Activated CD8-positive, alpha-beta memory T cell treated with anti-CD3 and anti-CD28 coated beads, Interleukin-2, amount 50 U/mL, for 24 hours (primary cell): ENCODE data around the gene PLCB1.

Experiments used
- DNase-seq: peaks from one replicate; pipeline ENCODE4 v3.0.0-alpha.2; 2020; ENCODE audit errors: extremely low read depth

PLCB1 gene

DNA sequence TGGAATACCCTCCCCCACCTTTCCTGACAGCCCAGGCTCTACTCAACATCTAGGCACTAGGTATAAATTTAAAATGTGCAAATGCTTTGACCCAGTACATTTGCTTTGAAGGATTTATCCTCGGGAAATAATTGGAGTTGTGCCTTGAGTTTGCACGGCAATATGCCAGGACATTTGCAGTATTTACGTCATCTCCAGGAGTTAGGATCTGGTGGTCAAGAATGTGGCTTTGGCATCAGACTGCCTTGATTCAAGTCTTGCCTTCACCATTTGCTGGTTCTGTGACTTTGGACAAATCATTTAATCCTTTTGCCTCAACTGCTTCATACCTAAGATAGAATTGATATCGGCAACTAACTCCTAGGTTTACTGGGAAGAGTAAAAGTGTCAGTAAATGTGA is 169.6 kb downstream of the PLCB1 start:
- DNase-seq, result no peak

DNA sequence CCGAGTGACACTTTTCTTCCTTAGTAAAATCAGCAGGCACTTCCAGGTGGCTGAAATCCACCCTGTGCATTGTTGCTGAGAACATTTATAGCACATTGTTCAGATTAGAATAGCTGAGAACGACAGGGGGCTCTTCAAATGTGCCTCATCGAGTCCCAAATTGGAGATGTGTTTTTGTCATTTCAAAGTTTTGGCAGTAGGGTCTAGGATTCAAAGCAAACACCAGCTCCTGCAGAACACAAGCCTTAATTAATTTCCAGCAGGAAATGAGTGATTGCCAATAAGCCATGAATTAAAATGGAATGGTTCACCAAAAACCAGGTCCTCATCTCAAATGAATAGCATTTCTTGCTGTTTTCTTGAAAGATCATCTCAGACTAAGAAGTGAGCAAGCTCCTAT is 171.6 kb downstream of the PLCB1 start:
- no peak for DNase-seq

DNA sequence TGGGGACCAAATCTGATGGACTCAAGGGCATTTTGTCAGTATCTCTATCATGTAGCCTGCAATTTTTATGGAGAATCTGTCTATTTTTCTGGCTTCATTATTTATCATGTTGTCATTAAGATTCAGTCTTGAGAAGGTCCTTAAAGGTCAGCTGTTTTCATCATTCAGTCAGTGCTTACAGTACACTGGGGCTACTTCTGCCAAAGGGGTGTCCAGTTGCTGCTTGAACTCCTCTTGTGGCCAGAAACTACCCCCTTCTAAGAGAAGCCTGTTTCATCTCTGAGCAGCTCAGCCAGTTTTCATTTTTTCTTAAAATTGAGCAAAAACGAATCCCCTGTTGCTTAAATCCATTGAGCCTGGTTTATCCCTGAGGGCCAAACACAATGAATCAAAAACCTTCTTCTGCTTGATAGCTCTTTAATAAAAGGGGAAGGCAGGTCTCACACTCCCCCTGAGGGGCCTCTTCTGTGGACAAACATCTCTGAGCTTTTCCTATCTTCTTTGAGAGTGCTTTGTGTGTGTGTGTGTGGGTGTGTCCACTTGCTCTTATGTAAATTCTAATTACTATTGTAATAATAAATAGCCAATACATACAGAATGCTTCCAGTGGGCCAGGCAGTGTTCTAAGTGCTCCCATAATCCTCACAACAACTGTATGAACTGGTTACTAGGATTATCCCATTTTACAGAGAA is 172.2 kb downstream of the PLCB1 start:
- no peak for DNase-seq

DNA sequence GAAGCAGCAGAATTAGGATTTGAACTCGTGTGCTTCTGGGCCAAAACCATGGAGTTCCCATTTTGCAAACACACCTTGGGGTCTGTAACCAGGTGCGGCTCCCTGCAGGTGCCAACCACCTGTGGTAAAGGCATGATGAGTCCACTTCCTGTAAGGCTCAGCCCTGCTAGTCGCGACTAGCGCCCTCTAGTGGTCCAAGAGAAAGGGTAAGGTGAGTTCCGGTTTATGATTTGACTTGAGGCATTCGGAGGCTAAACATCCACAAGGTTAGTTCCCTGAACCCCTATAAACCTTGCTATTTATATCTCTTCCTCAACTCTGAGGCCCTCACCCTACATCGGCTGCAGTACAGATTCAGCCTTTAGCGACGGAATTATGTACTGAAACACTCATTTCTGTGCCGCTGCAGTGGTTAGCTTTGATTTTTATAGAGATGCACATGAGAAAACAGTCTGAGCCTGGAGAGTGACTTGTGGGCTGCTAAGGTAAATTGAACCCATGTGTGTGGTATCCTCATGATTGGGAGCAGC is 173.4 kb downstream of the PLCB1 start:
- DNase-seq, result peak; percentile 18

DNA sequence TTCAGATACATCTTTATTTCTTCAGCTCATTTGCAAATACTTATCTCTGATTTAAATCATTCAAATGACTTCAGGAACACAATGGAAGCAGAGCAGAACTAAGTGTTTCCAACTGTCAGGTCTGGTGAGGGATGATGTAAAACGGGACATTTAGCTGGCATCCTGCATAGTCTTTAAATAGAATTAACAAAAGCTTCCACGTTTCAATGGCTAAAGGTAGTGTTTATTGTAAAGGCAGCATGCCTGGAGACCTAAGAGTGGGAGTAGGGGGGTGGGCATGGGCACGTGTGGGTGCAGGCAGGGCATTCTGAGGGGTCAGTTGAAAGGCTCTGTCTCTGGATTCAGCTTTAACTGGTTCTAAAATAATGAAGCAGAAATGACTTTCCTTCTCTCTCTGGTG is 174.9 kb downstream of the PLCB1 start:
- DNase-seq, result no peak

DNA sequence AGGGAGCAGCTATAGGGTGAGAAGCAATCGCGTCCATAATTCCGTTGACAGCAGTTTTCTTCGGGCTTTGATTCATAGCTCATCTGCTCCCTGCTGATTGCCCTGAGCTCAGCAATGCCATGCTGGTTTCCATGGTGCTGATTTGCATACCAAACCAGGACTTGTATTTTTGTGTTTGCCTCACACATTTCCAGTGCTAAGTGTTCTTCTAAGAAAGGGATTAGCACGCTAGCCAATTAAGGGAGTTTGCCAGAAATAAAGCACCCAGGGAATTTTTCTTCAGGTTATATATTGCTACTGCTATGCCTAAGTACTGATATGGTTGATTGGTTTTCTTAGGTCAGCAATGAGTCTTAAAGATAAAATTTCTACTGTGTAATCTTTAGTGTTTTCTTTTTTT is 177.6 kb downstream of the PLCB1 start:
- no peak for DNase-seq

DNA sequence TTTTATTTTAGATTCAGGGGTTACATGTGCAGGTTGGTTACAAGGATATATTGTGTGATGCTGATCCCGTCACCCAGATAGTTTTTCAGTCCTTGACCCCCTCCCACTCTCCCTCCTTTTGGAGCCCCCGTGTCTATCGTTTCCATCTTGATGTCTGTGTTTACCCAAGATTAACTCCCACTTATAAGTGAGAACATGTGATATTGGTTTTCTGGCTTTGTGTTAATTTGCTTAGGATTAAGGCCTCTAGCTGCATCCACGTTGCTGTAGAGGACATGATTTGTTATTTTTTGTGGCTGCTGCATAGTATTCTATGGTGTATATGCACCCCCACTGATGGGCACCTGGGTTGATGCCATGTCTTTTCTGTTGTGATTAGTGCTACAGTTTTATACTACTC is 178.6 kb downstream of the PLCB1 start:
- no peak for DNase-seq

DNA sequence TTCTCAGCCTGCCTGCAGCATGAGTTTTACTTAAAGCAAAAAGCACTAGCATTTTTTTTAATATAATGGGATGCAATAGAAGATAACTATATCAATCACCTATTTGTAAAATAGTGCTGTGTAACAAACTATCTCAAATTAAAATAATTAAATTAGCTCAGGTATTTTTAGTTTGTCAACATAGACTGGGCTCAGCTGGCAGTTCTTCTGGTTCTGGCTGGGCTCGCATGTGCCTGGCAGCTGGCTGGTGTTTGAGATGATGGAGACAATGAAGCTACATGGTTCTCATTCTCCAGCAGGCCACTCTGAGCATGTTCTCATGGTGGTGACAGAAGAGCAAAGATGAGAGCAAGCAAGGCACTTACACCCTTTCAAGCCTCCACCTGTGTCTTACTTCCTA is 181.0 kb downstream of the PLCB1 start:
- DNase-seq, result no peak

DNA sequence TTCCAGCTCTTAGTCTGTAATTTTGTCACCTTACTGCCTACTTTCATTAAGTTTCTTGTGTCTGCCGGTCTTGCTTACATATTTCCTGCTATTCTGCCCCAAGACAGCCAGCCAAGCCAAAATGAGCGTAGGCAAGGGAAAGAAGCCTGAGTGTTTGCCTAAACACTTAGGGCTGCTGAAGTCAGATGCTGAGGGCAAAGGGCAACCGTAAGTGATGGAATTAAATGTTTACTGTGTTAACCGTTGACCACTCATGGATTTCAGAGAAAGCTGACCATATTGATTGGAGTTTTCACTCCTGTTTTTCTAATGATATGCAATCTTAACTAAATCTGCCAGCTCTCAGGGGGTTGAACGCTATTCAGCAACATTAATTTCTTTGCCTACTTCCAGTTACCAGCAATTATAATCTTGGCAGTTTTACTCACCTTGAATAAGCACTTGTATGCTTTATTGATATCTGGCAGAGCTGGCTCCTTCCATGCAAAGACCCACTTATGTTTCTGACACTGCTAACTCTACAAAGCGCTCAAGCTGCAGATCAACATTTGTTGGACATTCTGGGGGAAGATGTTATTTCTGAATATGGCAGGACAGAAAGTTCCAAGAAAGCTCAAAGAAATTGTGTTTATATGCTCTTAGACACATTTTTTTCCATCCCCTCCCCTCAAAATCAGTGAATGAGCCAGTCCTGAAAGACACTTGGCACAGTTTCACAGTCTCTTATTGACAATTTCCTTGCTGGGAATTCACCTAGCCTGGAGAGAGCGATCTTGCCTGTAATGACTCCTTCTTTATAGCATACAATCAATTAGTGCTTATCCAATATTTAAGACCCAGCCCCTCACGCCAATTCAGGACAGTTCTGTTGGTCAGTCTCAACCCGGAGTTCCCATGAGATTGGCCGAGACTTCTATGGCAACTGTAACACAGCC is 183.8 kb downstream of the PLCB1 start:
- DNase-seq, result no peak

DNA sequence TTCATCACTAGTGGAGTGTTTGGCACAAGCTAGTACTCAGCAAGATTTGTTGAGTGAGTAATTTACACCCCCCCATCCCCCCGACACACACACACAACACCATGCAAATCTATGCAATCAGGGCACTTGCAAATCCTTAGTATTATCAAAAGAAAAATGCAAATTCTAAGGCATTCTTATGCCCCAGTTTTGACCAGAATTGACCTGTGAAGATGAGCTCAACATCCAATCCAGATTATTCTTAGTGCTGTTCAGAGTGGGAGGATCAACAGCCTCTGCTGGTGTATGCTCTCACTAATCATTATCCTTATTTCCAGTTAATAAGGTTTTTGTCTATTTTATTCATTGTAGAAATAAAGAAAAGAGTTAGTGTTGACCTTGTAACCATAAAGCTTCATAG is 185.4 kb downstream of the PLCB1 start:
- no peak for DNase-seq

DNA sequence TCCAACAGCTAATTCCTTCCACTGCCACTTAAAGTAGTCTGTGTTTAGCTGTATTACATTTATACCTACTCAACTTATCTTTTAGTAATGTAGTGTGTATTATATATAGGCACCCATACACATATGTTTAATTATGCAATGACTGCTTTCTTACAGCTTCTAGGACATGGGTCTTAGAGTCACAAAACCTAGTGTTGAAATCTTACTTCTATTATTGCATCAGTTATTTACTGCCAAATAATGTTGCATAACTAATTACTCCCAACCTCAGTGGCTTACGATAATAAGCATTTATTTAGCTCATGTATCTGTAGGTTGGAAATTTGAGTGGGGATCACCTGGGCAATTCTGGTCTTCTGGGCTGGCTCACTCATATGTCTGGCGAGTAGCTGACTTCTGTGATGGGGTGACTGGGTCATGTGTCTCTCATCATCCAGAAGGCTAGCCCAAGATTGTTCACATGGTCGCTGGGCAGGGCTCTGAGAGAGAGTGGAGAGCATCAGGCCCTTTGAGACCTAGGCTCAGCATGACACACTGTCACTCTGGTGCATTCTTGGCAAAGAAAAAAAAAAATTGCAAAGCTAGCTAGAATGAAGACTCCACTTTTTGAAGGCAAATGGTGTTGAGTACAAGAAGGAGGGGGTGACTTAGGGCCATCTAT is 187.0 kb downstream of the PLCB1 start:
- no peak for DNase-seq

DNA sequence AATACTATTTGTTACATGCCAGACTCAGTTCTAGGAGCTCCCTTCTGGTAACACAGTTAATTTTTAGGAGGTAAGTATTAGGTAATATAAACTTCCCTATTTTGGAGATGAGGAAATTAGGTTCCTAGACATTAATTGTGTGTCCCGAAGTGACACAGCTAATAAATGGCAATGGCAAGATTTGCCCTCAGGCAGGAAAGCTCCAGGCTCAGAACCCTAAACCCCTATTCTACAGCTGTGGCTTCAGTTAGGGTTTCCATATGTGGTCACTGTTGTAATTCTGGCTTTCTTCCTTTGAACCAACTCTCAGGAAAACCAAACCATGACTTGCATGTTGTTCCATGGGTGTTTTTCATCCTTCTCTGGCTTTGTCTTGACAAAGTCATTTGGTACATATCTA is 188.2 kb downstream of the PLCB1 start:
- DNase-seq, result no peak

DNA sequence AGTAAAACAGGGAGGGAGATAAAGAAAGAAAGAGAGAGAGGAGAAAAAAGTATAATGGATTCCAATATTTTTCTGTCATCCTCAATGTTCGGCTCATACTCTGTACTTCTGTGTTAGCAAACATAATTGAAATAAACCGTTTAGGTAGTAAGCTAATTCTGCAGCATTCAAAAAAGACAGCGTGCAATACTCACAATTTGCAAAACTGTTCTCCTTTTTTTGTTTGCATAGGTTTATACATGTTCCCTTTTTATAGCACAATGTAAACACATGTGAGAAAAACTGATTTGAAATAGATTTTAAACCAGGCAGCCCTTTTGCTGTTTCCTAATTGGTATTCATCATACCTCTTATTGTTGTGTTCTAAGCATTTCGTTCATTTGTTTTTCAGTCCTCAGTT is 188.9 kb downstream of the PLCB1 start:
- DNase-seq, result no peak

DNA sequence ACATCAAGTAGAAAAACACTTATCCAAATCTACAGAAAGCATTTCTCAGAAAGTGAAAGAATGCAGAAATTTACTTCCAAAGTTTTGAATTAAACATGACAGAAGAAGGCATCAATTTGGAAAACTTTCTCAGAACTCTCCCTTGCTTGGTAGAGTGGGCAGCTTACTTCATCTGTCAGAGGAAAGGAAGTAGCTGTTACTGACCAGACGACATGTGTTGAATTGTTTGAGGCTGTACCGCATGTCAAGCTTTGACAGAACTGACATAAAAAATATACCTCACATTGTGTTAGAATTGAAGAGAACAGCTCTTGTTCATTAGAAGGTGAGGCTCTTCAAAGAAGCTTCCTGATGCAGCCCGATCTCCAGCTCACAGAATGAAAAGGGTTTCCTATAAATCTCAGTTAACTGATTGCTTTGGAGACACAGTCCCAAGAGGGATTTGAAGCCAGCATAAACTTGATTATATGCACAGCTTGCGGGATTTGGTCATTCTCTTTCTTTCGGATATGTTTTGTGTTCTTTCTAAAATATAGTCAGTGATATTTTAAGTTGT is 190.7 kb downstream of the PLCB1 start:
- no peak for DNase-seq

DNA sequence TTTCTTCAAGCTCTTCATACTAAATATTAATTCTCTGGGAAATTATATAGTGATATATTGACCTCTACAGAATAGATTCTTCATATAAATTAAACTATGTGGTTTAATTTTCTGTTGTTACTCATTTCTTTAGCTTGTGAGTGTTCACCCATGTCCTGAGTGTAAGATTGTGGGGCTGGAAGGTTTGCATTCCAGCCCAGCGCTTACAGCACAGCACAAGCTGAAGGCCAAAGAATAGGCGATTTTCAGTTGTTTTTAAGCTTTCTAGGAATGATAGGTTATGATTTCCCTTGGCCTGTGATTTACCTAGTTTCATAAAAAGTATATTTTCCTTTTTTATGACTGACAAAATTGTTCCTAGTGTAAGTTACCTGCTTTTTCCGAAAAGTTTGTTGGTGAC is 194.1 kb downstream of the PLCB1 start:
- DNase-seq, result no peak

DNA sequence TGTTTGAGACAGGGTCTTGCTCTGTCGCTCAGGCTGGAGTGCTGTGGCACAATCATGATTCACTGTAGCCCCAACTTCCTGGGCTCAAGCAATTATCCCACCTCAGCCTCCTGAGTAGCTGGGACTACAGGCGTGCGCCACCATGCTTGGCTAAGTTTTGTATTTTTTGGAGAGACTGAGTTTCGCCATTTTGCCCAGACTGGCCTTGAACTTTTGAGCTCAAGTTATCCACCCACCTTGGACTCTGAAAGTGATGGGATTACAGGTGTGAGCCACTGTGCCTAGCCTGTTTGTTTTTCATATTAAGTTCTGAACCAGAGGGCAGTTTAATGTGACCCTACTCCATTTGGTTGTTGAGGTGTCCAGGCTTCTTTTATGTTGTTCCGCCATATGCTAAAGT is 194.8 kb downstream of the PLCB1 start:
- DNase-seq, result no peak

DNA sequence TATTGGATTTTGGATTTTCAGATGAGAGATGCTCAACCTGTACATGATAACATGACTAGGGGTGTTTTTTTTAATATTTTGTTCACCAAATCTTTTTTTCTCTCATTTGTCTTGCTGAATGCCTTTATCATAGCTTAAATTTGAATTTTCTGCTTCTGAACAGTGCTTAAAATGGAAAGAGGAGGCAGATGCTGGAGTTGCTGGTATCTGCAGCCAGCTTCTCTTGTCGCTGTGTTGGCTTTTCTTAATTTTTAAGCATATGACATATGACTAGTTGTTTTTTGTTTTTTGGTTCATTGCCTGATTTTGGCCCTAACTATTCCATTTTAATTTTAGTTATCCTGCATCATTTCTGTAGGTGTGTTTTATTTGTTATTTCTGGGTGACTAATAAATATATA is 196.1 kb downstream of the PLCB1 start:
- DNase-seq, result no peak

DNA sequence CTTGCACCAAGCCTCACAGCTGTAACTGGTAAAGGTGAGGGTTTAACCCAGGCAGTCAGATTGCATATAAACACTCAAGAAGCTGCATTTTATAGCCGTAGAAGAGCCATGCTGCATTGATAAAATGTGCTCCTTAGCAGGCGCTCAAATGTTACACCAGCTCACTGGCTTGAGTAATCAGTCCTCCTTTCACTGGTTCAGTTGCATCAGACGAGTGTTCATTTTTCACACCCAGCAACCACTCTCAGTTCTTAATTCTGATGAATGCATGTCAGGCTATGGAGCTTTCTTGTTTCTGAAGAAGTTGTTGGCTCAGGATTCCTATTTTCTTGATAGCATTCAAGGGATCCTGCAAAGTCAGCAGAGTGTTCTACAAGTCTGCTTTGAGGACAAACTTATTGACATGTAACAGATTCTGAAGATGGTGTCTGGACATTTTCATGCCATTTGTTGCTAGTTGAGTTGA is 198.3 kb downstream of the PLCB1 start:
- DNase-seq, result no peak

DNA sequence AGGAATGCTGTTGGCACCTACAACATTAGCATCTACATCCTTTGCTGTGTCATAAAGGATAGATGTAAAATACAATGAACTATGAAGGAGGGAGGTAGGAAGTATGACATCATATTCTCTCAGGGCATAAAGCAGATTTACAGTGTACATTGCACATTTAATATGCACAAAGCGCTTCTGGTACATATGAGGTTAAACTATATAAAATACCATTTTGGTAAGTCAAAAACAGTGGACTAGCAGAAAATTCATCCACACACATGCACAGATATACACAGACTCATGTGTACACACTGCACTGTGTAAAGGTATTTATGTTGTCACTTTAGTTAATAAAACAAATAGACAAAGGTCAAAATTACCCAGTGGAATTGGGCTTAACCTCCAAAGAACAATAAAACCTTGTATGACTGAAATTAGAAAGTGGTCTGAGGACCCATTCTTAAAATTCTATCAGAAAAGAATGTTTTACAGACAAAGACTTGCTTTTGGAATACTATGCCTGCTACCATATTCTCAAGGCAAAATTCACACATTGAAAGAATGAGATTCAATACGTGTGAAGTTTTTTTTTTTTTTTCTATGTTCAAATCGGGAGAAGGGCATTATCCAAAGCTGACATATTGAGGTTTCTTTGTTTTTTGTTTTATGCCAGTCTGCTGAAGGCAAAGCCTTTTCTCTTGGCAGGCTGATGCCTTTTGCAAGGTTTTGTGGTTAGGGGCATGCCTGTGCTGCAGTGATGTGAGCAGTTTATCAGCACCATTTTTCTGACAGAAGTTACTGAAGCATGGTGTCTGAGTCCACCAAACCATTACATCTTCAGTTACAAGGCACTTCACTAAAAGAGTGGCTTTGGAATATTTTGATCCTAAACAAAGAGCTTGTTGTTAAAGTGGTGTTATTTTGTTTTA is 199.0 kb downstream of the PLCB1 start:
- DNase-seq, result no peak

DNA sequence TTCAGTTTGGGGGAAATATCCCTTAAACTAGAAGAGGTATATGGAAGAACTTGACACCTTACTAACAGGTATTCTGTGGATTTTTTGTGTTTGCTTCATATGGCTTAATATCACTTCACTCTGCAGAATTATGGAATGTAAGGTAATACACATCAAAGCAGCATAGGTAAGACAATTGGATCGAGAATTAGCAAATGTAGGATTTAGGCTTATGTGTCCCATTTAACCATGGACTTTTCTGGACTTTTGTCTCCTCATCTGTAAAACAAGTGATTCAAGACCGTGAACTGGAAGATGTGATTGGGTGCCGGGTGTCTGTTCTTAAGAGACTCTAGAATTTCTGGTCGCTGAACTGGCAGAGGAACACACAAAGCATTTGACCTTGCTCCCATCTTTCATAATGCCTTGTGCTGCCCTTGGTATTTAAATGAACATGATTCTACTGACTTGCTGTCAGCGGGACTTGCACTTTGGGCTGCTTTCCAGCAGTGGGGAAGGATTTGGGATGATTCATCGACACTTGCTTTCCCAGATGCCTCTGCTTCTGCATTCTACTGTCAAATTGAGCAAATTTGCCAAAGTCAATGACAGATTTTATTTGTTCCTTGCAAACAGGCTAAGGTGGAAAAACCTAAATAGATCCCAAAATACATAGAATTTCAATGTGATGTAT is 199.8 kb downstream of the PLCB1 start:
- DNase-seq, result no peak
